GM12878 (cell line): Measurements from ENCODE around the gene BTNL8. TPM values are rescaled to one million over a fixed set of nuclear protein-coding genes. Genes with fewer than 3 reads are reported as not detected.

Experiments
- ATAC-seq: fragments of 200-7000 bp; cut with Tn5 transposase; 3 replicates; pipeline ENCODE4 v1.9.1; 2020; ENCODE audit warnings: mild to moderate bottlenecking, moderate library complexity
- BruUV-seq: library from RNA; stranded (reverse); fragments of 400-500 nt; replicated peaks from 2 replicates; lab custom pipeline; 2021; lab: Mats Ljungman, UMichigan
- CTCF ChIA-PET: fragments of 300-600 bp; sonication (Branson Sonifier 250); formaldehyde crosslinking; extraction: SDS; loops from one replicate; lab custom pipeline; 2021; ENCODE audit warnings: inconsistent platforms; lab: Yijun Ruan, JAX
- POLR2A ChIA-PET: fragments of 350-600 bp; formaldehyde crosslinking; extraction: SDS; loops from one replicate; lab custom pipeline; 2021; ENCODE audit warnings: inconsistent platforms; lab: Charles Lee
- RAD21 ChIA-PET: fragments of 300-600 bp; sonication (Branson Sonifier 250); formaldehyde crosslinking; loops from one replicate; lab custom pipeline; 2023; ENCODE audit warnings: antibody characterized with exemption; ENCODE audit not compliant: unreplicated experiment; lab: Charles Lee
- SMC1A ChIA-PET: fragments of 300-600 bp; sonication (Branson Sonifier 250); formaldehyde crosslinking; loops from one replicate; lab custom pipeline; 2023; ENCODE audit not compliant: unreplicated experiment, uncharacterized antibody; lab: Charles Lee
- DNase-seq: peaks from one replicate; pipeline ENCODE4 v3.0.0-alpha.2; 2011; ENCODE audit warnings: low read depth, low spot score
- FAIRE-seq: peaks from 3 replicates; lab custom pipeline; 2011; peaks lifted over from hg19 to GRCh38; lab: Jason Lieb, UNC
- H2AFZ ChIP-seq: 2 replicates; pipeline ENCODE4 v1.6.0; 2011; ENCODE audit warnings: low read depth, low read length, control low read depth; ENCODE audit not compliant: control insufficient read depth
- H3K27ac ChIP-seq: 2 replicates; pipeline ENCODE4 v1.5.1; 2011; ENCODE audit warnings: control low read depth; ENCODE audit not compliant: control insufficient read depth, insufficient read depth
- H3K27me3 ChIP-seq, 2 experiments: replicated peaks in 1 of 2; 2 replicates each; pipeline versions ENCODE4 v1.6.0 to v1.6.1; 2011; ENCODE audit warnings: low read length in 1 of 2; ENCODE audit not compliant: control insufficient read depth in 2 of 2, insufficient read depth in 2 of 2
- H3K36me3 ChIP-seq, 2 experiments: 2 replicates each; pipeline ENCODE4 v1.5.1; 2011; ENCODE audit warnings: low read length in 1 of 2; ENCODE audit not compliant: control insufficient read depth in 2 of 2, insufficient read depth in 2 of 2
- H3K4me1 ChIP-seq: 2 replicates; pipeline ENCODE4 v1.6.1; 2011; ENCODE audit warnings: mild to moderate bottlenecking, low read length, moderate library complexity, mixed read lengths; ENCODE audit not compliant: control insufficient read depth, insufficient read depth
- H3K4me2 ChIP-seq: 2 replicates; pipeline ENCODE4 v1.6.0; 2011; ENCODE audit warnings: control low read depth; ENCODE audit not compliant: control insufficient read depth, insufficient read depth
- H3K4me3 ChIP-seq: fragments of 200-600 bp; sonication (generic); 2 replicates; pipeline ENCODE4 v1.5.1; 2016
- H3K79me2 ChIP-seq: 2 replicates; pipeline ENCODE4 v1.6.0; 2011; ENCODE audit warnings: low read length; ENCODE audit not compliant: control insufficient read depth, insufficient read depth
- H3K9ac ChIP-seq: 2 replicates; pipeline ENCODE4 v1.8.0; 2011; ENCODE audit warnings: low read length, control low read depth, mixed read lengths; ENCODE audit not compliant: control insufficient read depth, insufficient read depth
- H3K9me3 ChIP-seq: replicated peaks from 3 replicates; pipeline ENCODE4 v1.5.1; 2011; ENCODE audit warnings: mild to moderate bottlenecking, low read length; ENCODE audit not compliant: control insufficient read depth, insufficient read depth
- H4K20me1 ChIP-seq: 2 replicates; pipeline ENCODE4 v1.6.0; 2011; ENCODE audit not compliant: control insufficient read depth, insufficient read depth
- ASH2L ChIP-seq: fragments of 300-600, 200-600 bp; sonication (generic); IDR thresholded peaks from 2 replicates; pipeline ENCODE4 v1.6.1; 2017; ENCODE audit warnings: low read depth, mild to moderate bottlenecking, borderline replicate concordance
- CBFB ChIP-seq: IDR thresholded peaks from 2 replicates; pipeline ENCODE4 v1.6.1; 2016; ENCODE audit warnings: antibody characterized with exemption, low read depth
- CHD2 ChIP-seq: IDR thresholded peaks from 2 replicates; pipeline ENCODE4 v1.6.1; 2011; ENCODE audit warnings: low read depth, low read length, improper control_type of control experiment, borderline replicate concordance
- CREB1 ChIP-seq: IDR thresholded peaks from 2 replicates; pipeline ENCODE4 v1.6.1; 2012; ENCODE audit warnings: low read depth, mild to moderate bottlenecking, inconsistent platforms
- HDAC6 ChIP-seq: fragments of 200-600 bp; sonication (generic); IDR thresholded peaks from one replicate; pipeline ENCODE4 v1.8.0; 2017; ENCODE audit warnings: antibody characterized with exemption; ENCODE audit not compliant: unreplicated experiment
- JUND ChIP-seq: IDR thresholded peaks from 2 replicates; pipeline ENCODE4 v1.6.1; 2012; ENCODE audit warnings: low read depth, mild to moderate bottlenecking, low read length, improper control_type of control experiment, moderate library complexity
- KDM1A ChIP-seq: fragments of 200-600 bp; sonication (generic); IDR thresholded peaks from 2 replicates; pipeline ENCODE4 v1.6.1; 2016; ENCODE audit warnings: borderline replicate concordance
- MEF2A ChIP-seq: IDR thresholded peaks from 2 replicates; pipeline ENCODE4 v1.6.1; 2011; ENCODE audit warnings: low read depth, mild to moderate bottlenecking, low read length, moderate library complexity; ENCODE audit not compliant: insufficient read depth
- NRF1 ChIP-seq: conservative IDR thresholded peaks from 2 replicates; pipeline ENCODE4 v1.6.1; 2011; ENCODE audit warnings: mild to moderate bottlenecking, low read depth, low read length, improper control_type of control experiment
- PML ChIP-seq: IDR thresholded peaks from 2 replicates; pipeline ENCODE4 v1.6.1; 2012; ENCODE audit warnings: low read length, inconsistent platforms
- RAD51 ChIP-seq: fragments of 450-650 bp; IDR thresholded peaks from 2 replicates; pipeline ENCODE4 v1.6.1; 2016; ENCODE audit warnings: moderate library complexity, mild to moderate bottlenecking, inconsistent platforms
- RELA ChIP-seq: fragments of 450-650 bp; IDR thresholded peaks from 2 replicates; pipeline ENCODE4 v1.8.0; 2014; ENCODE audit warnings: borderline replicate concordance; ENCODE audit not compliant: partially characterized antibody
- SMARCA5 ChIP-seq: fragments of 450-650 bp; IDR thresholded peaks from 2 replicates; pipeline ENCODE4 v1.6.1; 2017; ENCODE audit warnings: mild to moderate bottlenecking
- TAF1 ChIP-seq: IDR thresholded peaks from 2 replicates; pipeline ENCODE4 v1.6.1; 2011; ENCODE audit warnings: mild to moderate bottlenecking, low read depth, low read length, borderline replicate concordance
- TCF3 ChIP-seq: IDR thresholded peaks from 2 replicates; pipeline ENCODE4 v1.6.1; 2012; ENCODE audit warnings: low read depth, mild to moderate bottlenecking, low read length, borderline replicate concordance; ENCODE audit not compliant: insufficient read depth
- ZNF207 ChIP-seq: fragments of 450-650 bp; IDR thresholded peaks from 2 replicates; pipeline ENCODE4 v1.6.1; 2014; ENCODE audit warnings: antibody characterized with exemption, mild to moderate bottlenecking, borderline replicate concordance
- WGBS: methylation state at CpG from one replicate; pipeline ENCODE4 v1.1.6; 2016; ENCODE audit warnings: low lambda C conversion rate; ENCODE audit not compliant: insufficient replicate concordance, insufficient coverage; ENCODE audit errors: missing lambda C conversion rate; 5-methylcytosine and 5-hydroxymethylcytosine counted together
- in situ Hi-C: fragments of 300-500 bp; cut with MboI; formaldehyde crosslinking; loops from 9 replicates; pipeline ENCODE4 v1.14.3; 2018; ENCODE audit warnings: mixed read lengths
- intact Hi-C: fragments of 100-400 bp; cut with micrococcal nuclease; formaldehyde crosslinking; loops from one replicate; pipeline ENCODE4 v1.14.2; 2022; ENCODE audit not compliant: unreplicated experiment
- polyA plus RNA-seq, 11 experiments: library from polyadenylated mRNA; depleted of rRNA in 4 of 11; unstranded in 6 of 11; stranded (reverse) in 5 of 11; fragments of >200 nt; fragmentation: Nextera tagmentation in 4 of 11; fragmentation: Illumina TruSeq in 1 of 11; extraction: Ambion mirVana in 4 of 11; extraction: Trizol in 1 of 11; gene quantifications; 1 replicate in 1 of 11; 2 replicates in 10 of 11; pipeline versions ENCODE4 v1.2.1 to v1.2.3, GENCODE V29; 2011 to 2016; ENCODE audit warnings: inconsistent platforms in 2 of 11, missing spikeins in 2 of 11, low read depth in 1 of 11
- total RNA-seq, 4 experiments: library from RNA; depleted of rRNA in 3 of 4; stranded (reverse); fragments of >200 nt in 3 of 4; fragmentation: Illumina TruSeq in 1 of 4; extraction: Trizol in 1 of 4; gene quantifications; 2 replicates each; pipeline versions ENCODE4 v1.2.1 to v1.2.3, GENCODE V29; 2013 to 2021
- TF ChIP-seq, protein P1 (sequence below): fragments of 450-650 bp; IDR thresholded peaks from 2 replicates; pipeline ENCODE4 v1.6.1; 2017; ENCODE audit warnings: borderline replicate concordance
- TF ChIP-seq, protein P2 (sequence below): fragments of 150-350 bp; IDR thresholded peaks from 2 replicates; pipeline ENCODE4 v1.6.1; 2014; ENCODE audit warnings: mild to moderate bottlenecking, low read depth, low read length
- TF ChIP-seq, protein P3 (sequence below): fragments of 450-650 bp; formaldehyde crosslinking; IDR thresholded peaks from 2 replicates; pipeline ENCODE4 v1.5.0; 2022; ENCODE audit warnings: mild to moderate bottlenecking, missing genetic modification characterization

BTNL8 gene
- total and polyA plus RNA-seq, 10 of the 15 experiments (the other 5 are each of a cell fraction or from before 2014, with no cell fraction given), result 0.13 to 3.4 (median 0.26) TPM; not detected in 2

GRCh38 chr5:180970875-180971274, 71.9 kb downstream of the BTNL8 start:
- no peaks in the 10 kb centered on the region for H3K79me2 ChIP-seq
- CTCF ChIA-PET, result no interaction called here
- in situ Hi-C loops, result no loop called here

More at GRCh38 chr5:180970875-180971274, 71.9 kb downstream of the BTNL8 start:
- H3K4me3 ChIP-seq, result no peak overlapping the region
- intact Hi-C loops, result loop anchor here (10.0 kb wide), 1 partner anchor 184 kb away; no protein-coding TSS in a partner anchor
- SMC1A ChIA-PET, result no interaction called here
- no peaks in the 10 kb centered on the region; the same call in none of the 3 replicates for H3K9me3 ChIP-seq
- peaks cover 11% of the 10 kb centered on the region for H3K4me1 ChIP-seq
- TF ChIP-seq, protein P1, sequence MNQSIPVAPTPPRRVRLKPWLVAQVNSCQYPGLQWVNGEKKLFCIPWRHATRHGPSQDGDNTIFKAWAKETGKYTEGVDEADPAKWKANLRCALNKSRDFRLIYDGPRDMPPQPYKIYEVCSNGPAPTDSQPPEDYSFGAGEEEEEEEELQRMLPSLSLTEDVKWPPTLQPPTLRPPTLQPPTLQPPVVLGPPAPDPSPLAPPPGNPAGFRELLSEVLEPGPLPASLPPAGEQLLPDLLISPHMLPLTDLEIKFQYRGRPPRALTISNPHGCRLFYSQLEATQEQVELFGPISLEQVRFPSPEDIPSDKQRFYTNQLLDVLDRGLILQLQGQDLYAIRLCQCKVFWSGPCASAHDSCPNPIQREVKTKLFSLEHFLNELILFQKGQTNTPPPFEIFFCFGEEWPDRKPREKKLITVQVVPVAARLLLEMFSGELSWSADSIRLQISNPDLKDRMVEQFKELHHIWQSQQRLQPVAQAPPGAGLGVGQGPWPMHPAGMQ, result no peak
- TF ChIP-seq CHD2 (no peak), KDM1A (no peak), SMARCA5 (no peak), TCF3 (no peak), ASH2L (no peak), TAF1 (no peak), RAD51 (no peak), JUND (no peak), PML (no peak), MEF2A (no peak), NRF1 (no peak), CBFB (no peak), RELA (no peak), HDAC6 (no peak), ZNF207 (no peak), CREB1 (no peak)
- TF ChIP-seq, protein P2, sequence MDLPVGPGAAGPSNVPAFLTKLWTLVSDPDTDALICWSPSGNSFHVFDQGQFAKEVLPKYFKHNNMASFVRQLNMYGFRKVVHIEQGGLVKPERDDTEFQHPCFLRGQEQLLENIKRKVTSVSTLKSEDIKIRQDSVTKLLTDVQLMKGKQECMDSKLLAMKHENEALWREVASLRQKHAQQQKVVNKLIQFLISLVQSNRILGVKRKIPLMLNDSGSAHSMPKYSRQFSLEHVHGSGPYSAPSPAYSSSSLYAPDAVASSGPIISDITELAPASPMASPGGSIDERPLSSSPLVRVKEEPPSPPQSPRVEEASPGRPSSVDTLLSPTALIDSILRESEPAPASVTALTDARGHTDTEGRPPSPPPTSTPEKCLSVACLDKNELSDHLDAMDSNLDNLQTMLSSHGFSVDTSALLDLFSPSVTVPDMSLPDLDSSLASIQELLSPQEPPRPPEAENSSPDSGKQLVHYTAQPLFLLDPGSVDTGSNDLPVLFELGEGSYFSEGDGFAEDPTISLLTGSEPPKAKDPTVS, result no peak
- TF ChIP-seq, protein P3, sequence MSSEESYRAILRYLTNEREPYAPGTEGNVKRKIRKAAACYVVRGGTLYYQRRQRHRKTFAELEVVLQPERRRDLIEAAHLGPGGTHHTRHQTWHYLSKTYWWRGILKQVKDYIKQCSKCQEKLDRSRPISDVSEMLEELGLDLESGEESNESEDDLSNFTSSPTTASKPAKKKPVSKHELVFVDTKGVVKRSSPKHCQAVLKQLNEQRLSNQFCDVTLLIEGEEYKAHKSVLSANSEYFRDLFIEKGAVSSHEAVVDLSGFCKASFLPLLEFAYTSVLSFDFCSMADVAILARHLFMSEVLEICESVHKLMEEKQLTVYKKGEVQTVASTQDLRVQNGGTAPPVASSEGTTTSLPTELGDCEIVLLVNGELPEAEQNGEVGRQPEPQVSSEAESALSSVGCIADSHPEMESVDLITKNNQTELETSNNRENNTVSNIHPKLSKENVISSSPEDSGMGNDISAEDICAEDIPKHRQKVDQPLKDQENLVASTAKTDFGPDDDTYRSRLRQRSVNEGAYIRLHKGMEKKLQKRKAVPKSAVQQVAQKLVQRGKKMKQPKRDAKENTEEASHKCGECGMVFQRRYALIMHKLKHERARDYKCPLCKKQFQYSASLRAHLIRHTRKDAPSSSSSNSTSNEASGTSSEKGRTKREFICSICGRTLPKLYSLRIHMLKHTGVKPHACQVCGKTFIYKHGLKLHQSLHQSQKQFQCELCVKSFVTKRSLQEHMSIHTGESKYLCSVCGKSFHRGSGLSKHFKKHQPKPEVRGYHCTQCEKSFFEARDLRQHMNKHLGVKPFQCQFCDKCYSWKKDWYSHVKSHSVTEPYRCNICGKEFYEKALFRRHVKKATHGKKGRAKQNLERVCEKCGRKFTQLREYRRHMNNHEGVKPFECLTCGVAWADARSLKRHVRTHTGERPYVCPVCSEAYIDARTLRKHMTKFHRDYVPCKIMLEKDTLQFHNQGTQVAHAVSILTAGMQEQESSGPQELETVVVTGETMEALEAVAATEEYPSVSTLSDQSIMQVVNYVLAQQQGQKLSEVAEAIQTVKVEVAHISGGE, result no peak
- TF ChIP-seq, all 136 proteins: peak for 0
- FAIRE-seq (no peak), DNase-seq (no peak), ATAC-seq (no peak)
- ChIA-PET POLR2A (no interaction called here), RAD21 (no interaction called here)
- no peak overlapping the region for H3K27ac ChIP-seq
- H4K20me1 ChIP-seq, result no peaks in the 10 kb centered on the region
- no TSS peak for BruUV-seq
- H2AFZ ChIP-seq, result no peak overlapping the region
- WGBS, result 91% methylated on average over 4 of the region's 4 CpGs
- no peak overlapping the region for H3K4me2 ChIP-seq
- H3K9ac ChIP-seq, result no peak overlapping the region
- no peaks in the 10 kb centered on the region for H3K36me3 ChIP-seq
- H3K27me3 ChIP-seq, result no peaks in the 10 kb centered on the region
